Measurements from ENCODE around the gene XAB2.

DNA sequence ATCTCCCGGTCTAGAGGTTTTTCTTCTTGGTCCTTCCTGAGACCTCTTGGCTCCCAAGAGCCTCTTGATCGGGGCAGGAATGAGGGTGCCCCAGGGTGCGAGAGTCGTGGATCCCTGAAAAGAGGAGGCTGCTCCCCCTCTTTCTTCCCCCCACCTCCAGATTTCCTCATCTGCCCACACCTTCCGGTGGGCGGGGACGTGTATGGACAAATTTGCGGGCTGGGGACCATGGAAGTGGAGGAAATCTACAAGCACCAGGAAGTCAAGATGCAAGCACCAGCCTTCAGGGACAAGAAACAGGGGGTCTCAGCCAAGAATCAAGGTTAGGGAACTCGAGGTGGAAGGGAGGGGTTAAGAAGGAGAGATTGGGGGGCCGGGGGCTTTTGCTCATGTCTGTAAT is 47.5 kb upstream of the XAB2 start, which contains the start of gene MCEMP1:
- TF ChIP-seq, protein P1, sequence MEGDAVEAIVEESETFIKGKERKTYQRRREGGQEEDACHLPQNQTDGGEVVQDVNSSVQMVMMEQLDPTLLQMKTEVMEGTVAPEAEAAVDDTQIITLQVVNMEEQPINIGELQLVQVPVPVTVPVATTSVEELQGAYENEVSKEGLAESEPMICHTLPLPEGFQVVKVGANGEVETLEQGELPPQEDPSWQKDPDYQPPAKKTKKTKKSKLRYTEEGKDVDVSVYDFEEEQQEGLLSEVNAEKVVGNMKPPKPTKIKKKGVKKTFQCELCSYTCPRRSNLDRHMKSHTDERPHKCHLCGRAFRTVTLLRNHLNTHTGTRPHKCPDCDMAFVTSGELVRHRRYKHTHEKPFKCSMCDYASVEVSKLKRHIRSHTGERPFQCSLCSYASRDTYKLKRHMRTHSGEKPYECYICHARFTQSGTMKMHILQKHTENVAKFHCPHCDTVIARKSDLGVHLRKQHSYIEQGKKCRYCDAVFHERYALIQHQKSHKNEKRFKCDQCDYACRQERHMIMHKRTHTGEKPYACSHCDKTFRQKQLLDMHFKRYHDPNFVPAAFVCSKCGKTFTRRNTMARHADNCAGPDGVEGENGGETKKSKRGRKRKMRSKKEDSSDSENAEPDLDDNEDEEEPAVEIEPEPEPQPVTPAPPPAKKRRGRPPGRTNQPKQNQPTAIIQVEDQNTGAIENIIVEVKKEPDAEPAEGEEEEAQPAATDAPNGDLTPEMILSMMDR (IDR thresholded peaks at IDR 0.05; ENCODE audit: insufficient read depth, low read length, poor library complexity, severe bottlenecking) = no peak
- no peak for TF ChIP-seq EZH2phosphoT487 (conservative IDR thresholded peaks at IDR 0.05; ENCODE audit: low read length)
